ENCODE results near the gene OASL. TPM values are rescaled to one million over a fixed set of nuclear protein-coding genes. Genes with fewer than 3 reads are reported as not detected.

The OASL gene
- total RNA-seq, 1 donor from 2014 or later, result not detected

- Mint-ChIP-seq H3K4me1 (ENCODE audit: unreplicated experiment) (peaks cover 3% of the 10 kb centered on the region), H3K27ac (ENCODE audit: unreplicated experiment) (no peak overlapping the region), H3K36me3 (ENCODE audit: low read depth, unreplicated experiment) (no peaks in the 10 kb centered on the region), H3K9me3 (ENCODE audit: unreplicated experiment) (no peaks in the 10 kb centered on the region), H3K27me3 (ENCODE audit: unreplicated experiment) (no peaks in the 10 kb centered on the region), H3K4me3 (ENCODE audit: unreplicated experiment) (no peak overlapping the region)
- DNase-seq (ENCODE audit: low spot score), result no peak
- TF ChIP-seq CTCF (IDR thresholded peaks at IDR 0.05; ENCODE audit: unreplicated experiment), result no peak
Observed at GRCh38 chr12:121026274-121027045, 12.6 kb downstream of the OASL start.

- H3K27me3 Mint-ChIP-seq (ENCODE audit: unreplicated experiment), result no peaks in the 10 kb centered on the region
- H3K4me1 Mint-ChIP-seq (ENCODE audit: unreplicated experiment), result peaks cover 3% of the 10 kb centered on the region
- H3K9me3 Mint-ChIP-seq (ENCODE audit: unreplicated experiment), result no peaks in the 10 kb centered on the region
- no peak for TF ChIP-seq CTCF (IDR thresholded peaks at IDR 0.05; ENCODE audit: unreplicated experiment)
- no peak for DNase-seq (ENCODE audit: low spot score)
- no peaks in the 10 kb centered on the region for H3K36me3 Mint-ChIP-seq (ENCODE audit: low read depth, unreplicated experiment)
- no peak overlapping the region for H3K27ac Mint-ChIP-seq (ENCODE audit: unreplicated experiment)
- H3K4me3 Mint-ChIP-seq (ENCODE audit: unreplicated experiment), result no peak overlapping the region
Observed at GRCh38 chr12:121025442-121026226, 13.4 kb downstream of the OASL start.

- no peaks in the 10 kb centered on the region for H3K27me3 Mint-ChIP-seq (ENCODE audit: unreplicated experiment)
- H3K27ac Mint-ChIP-seq (ENCODE audit: unreplicated experiment), result no peak overlapping the region
- no peak overlapping the region for H3K4me3 Mint-ChIP-seq (ENCODE audit: unreplicated experiment)
- no peaks in the 10 kb centered on the region for H3K36me3 Mint-ChIP-seq (ENCODE audit: low read depth, unreplicated experiment)
- no peaks in the 10 kb centered on the region for H3K9me3 Mint-ChIP-seq (ENCODE audit: unreplicated experiment)
- no peak for DNase-seq (ENCODE audit: low spot score)
- H3K4me1 Mint-ChIP-seq (ENCODE audit: unreplicated experiment), result peaks cover 3% of the 10 kb centered on the region
- no peak for TF ChIP-seq CTCF (IDR thresholded peaks at IDR 0.05; ENCODE audit: unreplicated experiment)
Observed at GRCh38 chr12:121023799-121024198, 15.2 kb downstream of the OASL start.

GRCh38 chr12:121022713-121023112 is 16.3 kb downstream of the OASL start:
- H3K27ac Mint-ChIP-seq (ENCODE audit: unreplicated experiment), result no peak overlapping the region
- H3K4me1 Mint-ChIP-seq (ENCODE audit: unreplicated experiment), result no peaks in the 10 kb centered on the region
- H3K4me3 Mint-ChIP-seq (ENCODE audit: unreplicated experiment), result no peak overlapping the region
- no peaks in the 10 kb centered on the region for H3K36me3 Mint-ChIP-seq (ENCODE audit: low read depth, unreplicated experiment)
- TF ChIP-seq CTCF (IDR thresholded peaks at IDR 0.05; ENCODE audit: unreplicated experiment), result no peak
- no peaks in the 10 kb centered on the region for H3K27me3 Mint-ChIP-seq (ENCODE audit: unreplicated experiment)
- no peak for DNase-seq (ENCODE audit: low spot score)
- H3K9me3 Mint-ChIP-seq (ENCODE audit: unreplicated experiment), result no peaks in the 10 kb centered on the region

GRCh38 chr12:121021754-121022153 is 17.3 kb downstream of the OASL start:
- no peaks in the 10 kb centered on the region for H3K4me1 Mint-ChIP-seq (ENCODE audit: unreplicated experiment)
- no peaks in the 10 kb centered on the region for H3K36me3 Mint-ChIP-seq (ENCODE audit: low read depth, unreplicated experiment)
- no peaks in the 10 kb centered on the region for H3K9me3 Mint-ChIP-seq (ENCODE audit: unreplicated experiment)
- H3K27ac Mint-ChIP-seq (ENCODE audit: unreplicated experiment), result no peak overlapping the region
- no peaks in the 10 kb centered on the region for H3K27me3 Mint-ChIP-seq (ENCODE audit: unreplicated experiment)
- H3K4me3 Mint-ChIP-seq (ENCODE audit: unreplicated experiment), result no peak overlapping the region
- no peak for TF ChIP-seq CTCF (IDR thresholded peaks at IDR 0.05; ENCODE audit: unreplicated experiment)
- DNase-seq (ENCODE audit: low spot score), result no peak

Measured in endothelial cell (in vitro differentiated cells).